SJSA1 (cell line): Measurements from ENCODE around the gene CBFA2T3. TPM values are rescaled to one million over a fixed set of nuclear protein-coding genes. Genes with fewer than 3 reads are reported as not detected.

Source experiments
- DNase-seq, 2 experiments: peaks; one replicate each; pipeline ENCODE4 v3.0.0-alpha.2; 2015 to 2020; ENCODE audit warnings: low spot score in 2 of 2, low read depth in 1 of 2
- H3K27ac ChIP-seq: fragments of 250-450 bp; sonication (Bioruptor Pico); 2 replicates; pipeline ENCODE4 v1.5.1; 2020; ENCODE audit warnings: mild to moderate bottlenecking, moderate library complexity
- H3K27me3 ChIP-seq: fragments of 250-450 bp; sonication (Bioruptor Pico); replicated peaks from 2 replicates; pipeline ENCODE4 v1.5.1; 2020; ENCODE audit warnings: mild to moderate bottlenecking, moderate library complexity
- H3K36me3 ChIP-seq: fragments of 250-450 bp; sonication (Bioruptor Pico); 2 replicates; pipeline ENCODE4 v1.5.1; 2020; ENCODE audit warnings: mild to moderate bottlenecking
- H3K4me1 ChIP-seq: fragments of 250-450 bp; sonication (Bioruptor Pico); replicated peaks from 2 replicates; pipeline ENCODE4 v1.6.1; 2021; ENCODE audit warnings: mild to moderate bottlenecking
- H3K4me3 ChIP-seq: fragments of 250-450 bp; sonication (Bioruptor Pico); 2 replicates; pipeline ENCODE4 v1.5.1; 2020; ENCODE audit warnings: mild to moderate bottlenecking
- H3K9me3 ChIP-seq: fragments of 250-450 bp; sonication (Bioruptor Pico); replicated peaks from 2 replicates; pipeline ENCODE4 v1.5.1; 2020; ENCODE audit warnings: mild to moderate bottlenecking
- total RNA-seq: library from RNA; depleted of rRNA; stranded (reverse); fragments of >200 nt; shearing (Covaris generic); gene quantifications from 2 replicates; pipeline ENCODE4 v1.2.3, GENCODE V29; 2014

Gene CBFA2T3
- total RNA-seq, 1 experiment from 2014 or later: not detected

DNA sequence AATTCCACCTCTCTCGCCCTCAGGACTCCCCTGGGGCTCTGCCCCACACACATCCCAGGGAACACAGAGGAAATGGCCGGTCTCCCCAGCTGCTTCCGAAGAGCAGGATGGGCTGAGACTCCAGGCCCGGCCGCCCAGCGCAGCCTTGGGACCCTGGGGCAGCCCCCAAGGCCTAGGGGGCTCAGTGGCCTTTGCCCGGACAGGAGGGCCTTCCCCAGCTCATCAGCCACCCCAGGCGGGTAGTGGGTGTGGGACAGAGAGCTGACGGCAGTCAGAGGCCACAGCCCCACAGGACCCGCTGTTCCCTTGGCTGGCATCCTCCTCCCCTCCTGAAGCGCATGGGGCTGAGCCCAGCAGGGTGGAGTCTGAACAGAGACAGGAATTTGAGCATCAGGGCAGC lies 6.2 kb upstream of the CBFA2T3 start:
- Histone ChIP-seq H3K4me3 (no peak overlapping the region), H3K36me3 (no peaks in the 10 kb centered on the region), H3K9me3 (no peaks in the 10 kb centered on the region), H3K4me1 (no peaks in the 10 kb centered on the region), H3K27ac (no peak overlapping the region), H3K27me3 (peaks cover 62% of the 10 kb centered on the region)
- DNase-seq: no peak

DNA sequence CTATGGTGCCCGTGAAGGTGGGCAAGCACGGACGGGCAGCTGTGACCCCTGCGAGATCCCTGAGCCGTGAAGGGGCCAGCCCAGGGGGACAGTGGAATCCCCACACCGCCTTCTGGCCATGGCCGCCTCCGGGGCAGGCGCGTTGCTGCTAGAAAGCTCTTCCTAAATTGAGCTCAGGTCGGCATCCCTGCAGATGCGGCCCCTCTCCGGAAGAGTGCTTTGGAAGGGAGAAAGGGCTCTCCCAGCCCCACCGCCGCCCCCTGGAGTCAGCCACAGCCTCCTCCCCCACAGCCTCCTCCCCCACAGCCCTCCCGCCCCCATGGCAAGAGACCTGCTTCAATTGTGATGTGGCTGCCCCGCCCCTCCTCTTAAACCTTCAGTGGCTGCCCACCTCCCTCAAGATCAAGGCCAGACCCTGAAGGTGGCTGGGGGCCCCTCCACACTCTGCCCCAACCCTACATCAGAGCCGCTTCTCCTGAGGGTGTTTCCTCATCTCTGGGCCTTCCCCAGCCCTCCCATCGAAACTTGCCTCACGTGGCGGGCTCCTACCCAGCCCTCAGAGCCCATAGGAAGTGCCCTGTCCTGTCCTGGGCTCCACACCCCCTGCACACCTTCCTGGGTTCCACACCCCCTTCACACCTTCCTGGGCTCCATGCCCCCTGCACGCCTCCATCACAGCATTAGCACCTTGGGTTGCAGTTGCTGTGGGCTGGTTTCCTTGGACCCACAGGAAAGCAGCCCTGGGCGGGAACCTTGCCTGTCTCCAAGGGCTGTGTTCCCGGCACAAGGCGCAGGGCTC lies 5.5 kb upstream of the CBFA2T3 start:
- Histone ChIP-seq H3K27ac (no peak overlapping the region), H3K4me3 (no peak overlapping the region), H3K27me3 (peaks cover 64% of the 10 kb centered on the region), H3K4me1 (no peaks in the 10 kb centered on the region), H3K36me3 (no peaks in the 10 kb centered on the region), H3K9me3 (no peaks in the 10 kb centered on the region)
- DNase-seq: no peak

DNA sequence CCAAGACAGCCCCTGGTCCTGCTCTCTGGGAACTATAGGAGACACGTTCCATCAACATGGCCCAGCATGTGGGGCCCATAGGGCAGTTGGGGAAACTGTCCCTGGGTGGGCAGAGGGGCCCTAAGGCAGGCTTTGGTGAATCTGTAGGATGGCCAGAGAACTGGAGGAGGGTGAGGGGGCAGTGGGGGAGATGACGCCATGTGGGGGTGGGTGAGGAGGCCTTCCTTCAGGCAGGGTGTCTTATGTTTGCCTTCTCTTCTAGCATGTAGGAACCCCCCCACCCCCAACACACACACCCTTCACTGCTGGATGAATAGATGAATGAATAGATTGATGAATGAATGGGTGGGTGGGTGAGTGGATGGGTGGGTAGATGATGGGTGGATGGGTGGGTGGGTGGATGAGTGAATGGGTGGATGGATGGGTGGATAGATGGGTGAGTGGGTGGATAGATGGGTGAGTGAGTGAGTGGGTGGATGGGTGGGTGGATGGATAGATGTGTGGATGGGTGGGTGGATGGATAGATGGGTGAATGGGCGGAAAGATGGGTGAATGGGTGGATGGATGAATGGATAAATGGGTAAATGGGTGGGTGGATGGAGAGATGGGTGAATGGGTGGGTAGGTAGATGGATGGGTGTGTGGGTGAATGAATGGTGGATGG lies 2.5 kb upstream of the CBFA2T3 start:
- no peaks in the 10 kb centered on the region for H3K9me3 ChIP-seq
- DNase-seq: no peak
- no peak overlapping the region for H3K27ac ChIP-seq
- H3K36me3 ChIP-seq: no peaks in the 10 kb centered on the region
- H3K4me1 ChIP-seq: no peaks in the 10 kb centered on the region
- H3K27me3 ChIP-seq: peaks cover 72% of the 10 kb centered on the region
- H3K4me3 ChIP-seq: no peak overlapping the region

DNA sequence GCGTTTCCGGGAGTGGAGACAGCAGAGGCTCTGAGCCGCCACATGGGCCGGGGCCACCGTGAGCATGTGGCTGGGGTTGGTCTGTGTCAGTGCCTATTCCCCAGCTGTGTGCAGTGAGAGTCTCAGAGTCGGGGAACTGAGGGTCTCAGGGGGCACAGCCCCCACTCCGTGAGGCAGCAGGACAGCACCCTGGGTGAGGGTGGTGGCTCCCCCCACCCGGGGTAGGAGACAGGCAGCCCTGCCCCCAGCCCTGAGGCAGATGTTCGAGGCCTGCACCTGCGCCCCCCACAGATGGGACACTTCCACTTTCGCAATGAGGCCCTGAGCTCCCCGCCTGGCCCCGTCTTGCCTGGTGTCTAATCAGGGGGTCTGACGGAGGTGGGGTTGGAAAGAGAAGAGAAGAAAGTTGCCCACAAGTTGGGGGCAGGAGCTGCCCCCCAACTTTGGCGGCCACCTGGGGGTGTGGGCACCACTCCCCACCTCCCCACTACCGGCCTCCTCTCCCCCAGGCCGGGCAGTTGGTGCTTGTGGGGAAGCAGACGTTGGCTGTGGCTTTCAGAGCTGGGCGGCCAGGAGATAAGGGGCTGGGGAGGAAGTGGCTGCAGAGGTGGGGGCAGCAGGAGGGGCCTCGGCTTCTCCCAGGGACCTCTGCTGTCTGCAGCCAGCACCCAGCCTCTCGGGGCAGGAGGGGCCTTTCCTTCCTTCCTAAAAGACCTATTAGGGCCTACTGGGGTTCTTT lies 1.8 kb upstream of the CBFA2T3 start:
- H3K27me3 ChIP-seq: peaks cover 75% of the 10 kb centered on the region
- no peak overlapping the region for H3K27ac ChIP-seq
- no peak for DNase-seq
- no peaks in the 10 kb centered on the region for H3K9me3 ChIP-seq
- no peaks in the 10 kb centered on the region for H3K4me1 ChIP-seq
- no peaks in the 10 kb centered on the region for H3K36me3 ChIP-seq
- H3K4me3 ChIP-seq: no peak overlapping the region

DNA sequence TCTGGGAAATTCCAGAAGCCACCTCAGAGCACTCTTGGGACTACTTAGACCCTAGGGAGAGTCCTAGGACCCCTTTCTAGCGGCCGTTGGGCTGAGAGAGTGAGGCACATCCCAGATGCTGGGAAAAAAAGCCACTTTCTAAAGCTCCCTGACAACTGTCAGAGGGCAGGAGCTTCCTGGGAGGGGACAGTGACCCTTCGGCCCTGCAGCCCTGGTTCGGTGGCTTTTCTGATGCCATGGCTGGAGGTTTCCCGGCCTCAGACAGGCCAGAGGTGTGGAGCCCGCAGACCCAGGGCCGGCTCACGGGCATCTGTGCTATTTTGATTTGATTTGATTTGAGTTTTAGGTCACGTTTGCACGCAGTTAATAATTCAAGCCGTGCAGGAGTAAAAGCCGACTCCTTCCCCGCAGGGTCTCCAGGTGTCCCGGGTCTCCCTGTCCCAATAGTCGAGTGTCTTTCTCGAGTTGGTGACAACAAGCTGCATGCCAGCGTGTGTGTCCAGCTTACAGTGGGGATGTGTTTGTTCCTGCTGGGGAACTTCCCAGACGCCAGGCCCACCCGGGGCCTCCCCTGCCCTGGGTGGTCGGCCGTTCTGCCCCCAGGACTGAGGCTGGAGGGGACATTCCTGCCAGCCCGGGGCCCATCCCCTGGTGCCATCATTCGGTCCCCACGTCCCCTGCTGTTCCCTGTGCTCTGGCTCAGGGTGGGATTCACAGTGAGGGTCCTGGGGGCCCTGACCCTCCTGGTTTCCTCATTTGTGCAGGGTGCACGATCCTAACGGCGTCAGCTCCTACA lies 1.0 kb upstream of the CBFA2T3 start:
- H3K9me3 ChIP-seq: no peaks in the 10 kb centered on the region
- H3K4me1 ChIP-seq: no peaks in the 10 kb centered on the region
- no peaks in the 10 kb centered on the region for H3K36me3 ChIP-seq
- H3K4me3 ChIP-seq: no peak overlapping the region
- no peak for DNase-seq
- peaks cover 75% of the 10 kb centered on the region for H3K27me3 ChIP-seq
- H3K27ac ChIP-seq: no peak overlapping the region

DNA sequence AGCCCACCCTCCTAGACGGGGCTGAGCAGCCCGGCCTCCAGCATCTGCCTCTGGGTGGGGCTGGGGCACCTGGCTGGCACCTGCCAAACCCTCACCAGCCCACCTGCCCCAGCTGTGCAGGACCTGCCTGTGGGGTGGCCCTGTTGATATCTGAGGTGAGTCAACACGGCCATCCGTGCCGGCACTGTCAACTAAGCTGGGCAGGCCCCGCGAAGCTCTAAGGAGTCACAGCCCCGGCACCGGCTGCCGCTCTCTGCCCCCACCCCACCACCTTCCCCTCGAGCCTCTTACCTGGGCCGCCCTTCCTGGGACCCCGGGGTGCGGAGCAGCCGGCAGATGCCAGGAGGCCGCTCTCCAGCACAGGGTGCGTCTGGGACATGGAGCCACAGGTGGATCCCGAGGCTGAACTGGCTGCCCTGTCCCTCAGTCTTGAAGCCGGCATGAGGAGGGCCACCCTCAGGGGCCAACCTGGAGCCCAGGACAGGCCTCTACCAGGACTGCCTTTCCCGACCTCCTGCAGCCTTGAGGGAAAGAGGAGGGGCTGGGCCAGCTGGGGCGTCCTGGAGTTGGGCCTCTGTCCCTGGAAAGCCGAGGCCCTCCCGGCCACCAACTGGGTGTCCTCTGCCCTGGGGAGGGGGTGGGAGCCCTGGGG lies 515 bp downstream of the CBFA2T3 start:
- no peak for DNase-seq
- H3K9me3 ChIP-seq: no peaks in the 10 kb centered on the region
- H3K4me1 ChIP-seq: no peaks in the 10 kb centered on the region
- no peak overlapping the region for H3K27ac ChIP-seq
- peaks cover 78% of the 10 kb centered on the region for H3K27me3 ChIP-seq
- no peaks in the 10 kb centered on the region for H3K36me3 ChIP-seq
- no peak overlapping the region for H3K4me3 ChIP-seq

DNA sequence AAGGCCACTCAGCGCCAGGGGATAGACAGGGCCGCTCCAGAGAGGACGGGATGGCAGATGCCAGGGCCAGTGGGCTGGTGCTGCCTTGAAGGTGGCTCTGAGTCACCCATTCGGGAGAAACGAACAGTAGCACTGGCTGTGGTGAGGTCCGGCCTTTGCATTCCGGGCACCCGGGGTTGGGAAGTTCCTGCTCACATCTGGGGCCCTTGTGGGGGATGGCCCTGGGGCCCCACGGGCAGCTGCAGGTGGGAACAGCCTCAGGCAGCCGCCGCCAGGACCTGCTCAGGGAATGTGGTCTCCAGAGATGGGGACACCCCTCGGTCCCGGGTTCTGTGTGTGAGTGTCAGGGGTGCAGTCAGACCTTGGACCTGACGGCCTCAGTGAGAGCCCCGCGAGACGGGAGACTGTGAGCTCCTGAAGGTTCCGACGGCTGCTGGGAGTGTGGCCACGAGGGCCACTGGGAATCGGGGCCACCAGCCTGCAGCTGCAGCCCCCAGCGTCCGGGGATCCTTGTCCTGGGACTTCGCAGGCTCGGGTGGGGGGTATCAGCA lies 1.4 kb downstream of the CBFA2T3 start:
- H3K27ac ChIP-seq: no peak overlapping the region
- H3K4me1 ChIP-seq: no peaks in the 10 kb centered on the region
- no peaks in the 10 kb centered on the region for H3K36me3 ChIP-seq
- no peaks in the 10 kb centered on the region for H3K9me3 ChIP-seq
- DNase-seq: no peak
- H3K4me3 ChIP-seq: no peak overlapping the region
- H3K27me3 ChIP-seq: peaks cover 79% of the 10 kb centered on the region

DNA sequence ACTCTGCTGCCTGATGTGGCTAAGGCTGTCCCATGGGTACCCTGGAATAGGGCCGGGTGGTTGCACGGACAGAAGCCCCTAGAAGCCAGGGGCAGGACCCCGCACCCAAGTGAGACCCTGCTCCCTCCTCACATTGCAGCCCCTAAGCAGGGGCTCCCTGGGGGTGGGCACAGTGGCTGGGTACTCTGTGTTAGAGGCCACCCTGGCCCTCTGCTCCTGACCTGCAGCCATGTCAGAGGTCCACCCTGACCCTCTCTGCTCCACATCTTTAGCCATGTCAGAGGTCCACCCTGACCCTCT lies 2.1 kb downstream of the CBFA2T3 start:
- peaks cover 86% of the 10 kb centered on the region for H3K27me3 ChIP-seq
- no peaks in the 10 kb centered on the region for H3K9me3 ChIP-seq
- no peak for DNase-seq
- no peak overlapping the region for H3K27ac ChIP-seq
- no peaks in the 10 kb centered on the region for H3K36me3 ChIP-seq
- H3K4me1 ChIP-seq: no peaks in the 10 kb centered on the region
- H3K4me3 ChIP-seq: no peak overlapping the region

DNA sequence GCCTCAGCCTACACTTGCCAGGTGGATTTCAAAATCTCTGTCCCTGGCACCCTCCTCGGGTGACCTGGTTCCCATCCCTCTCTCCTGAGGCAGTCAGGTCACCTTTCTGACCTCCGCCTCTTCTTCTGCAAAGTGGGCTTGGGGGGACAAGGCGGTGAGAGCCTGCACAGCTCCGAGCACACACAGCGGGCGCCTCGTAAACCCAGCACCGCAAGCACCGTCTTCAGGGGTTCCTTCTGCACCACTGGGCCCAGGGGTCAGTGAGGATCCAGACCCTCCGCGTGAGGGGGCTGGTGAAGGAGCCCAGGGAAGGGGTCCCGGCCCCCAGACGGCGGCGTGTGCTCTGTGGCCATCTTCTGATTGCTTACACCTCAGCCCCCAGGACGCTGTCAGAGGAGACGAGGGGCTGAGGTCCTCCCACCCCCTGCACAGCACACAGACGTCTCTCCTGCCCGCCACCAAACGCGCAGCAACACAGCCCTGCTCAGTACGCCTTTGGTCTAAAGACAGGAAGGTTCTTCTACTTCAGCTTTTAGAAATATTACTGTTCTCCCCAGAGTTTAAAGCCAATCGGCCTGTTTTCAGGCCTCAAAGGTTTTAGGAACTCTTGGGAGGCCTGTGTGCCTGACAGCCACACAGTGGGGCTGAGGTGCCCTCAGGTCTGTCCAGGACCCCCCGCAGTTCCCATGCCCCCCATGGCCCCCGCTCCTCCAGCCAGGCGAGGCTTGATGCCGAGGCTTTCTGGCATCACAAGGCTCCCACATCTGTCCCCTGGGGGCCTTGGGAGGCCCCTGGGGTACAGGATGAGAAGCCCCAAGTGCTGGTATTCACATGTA lies 2.7 kb downstream of the CBFA2T3 start:
- DNase-seq: no peak
- peaks cover 92% of the 10 kb centered on the region for H3K27me3 ChIP-seq
- H3K36me3 ChIP-seq: no peaks in the 10 kb centered on the region
- H3K27ac ChIP-seq: no peak overlapping the region
- H3K4me3 ChIP-seq: no peak overlapping the region
- H3K9me3 ChIP-seq: no peaks in the 10 kb centered on the region
- H3K4me1 ChIP-seq: no peaks in the 10 kb centered on the region

DNA sequence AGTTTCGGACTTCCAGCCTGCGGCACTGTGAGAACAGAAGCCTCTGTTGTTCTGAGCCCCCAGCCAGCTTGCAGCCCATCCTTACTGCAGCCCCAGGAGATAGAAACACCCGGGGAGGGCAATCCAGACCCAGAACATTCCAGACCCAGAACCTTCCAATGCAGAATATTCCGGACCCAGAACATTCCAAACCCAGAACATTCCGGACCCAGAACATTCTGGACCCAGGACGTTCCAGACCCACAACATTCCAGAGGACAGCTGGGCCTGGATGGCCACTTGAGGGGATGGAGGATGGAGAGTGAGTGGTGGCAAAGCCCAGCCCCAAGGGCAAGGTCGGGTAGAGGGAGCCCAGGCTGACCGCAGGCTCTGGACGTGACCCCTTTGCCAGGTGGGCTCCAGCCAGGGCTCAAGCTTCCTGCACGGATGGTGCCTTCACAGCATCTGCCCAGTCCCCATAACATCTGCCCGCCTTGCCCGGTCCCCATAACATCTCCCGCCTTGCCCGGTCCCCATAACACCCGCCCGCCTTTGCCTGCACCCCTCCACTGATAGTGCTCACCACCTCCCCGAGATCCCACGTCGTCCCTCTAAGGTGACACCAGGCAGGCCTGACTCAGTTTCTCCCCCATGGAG lies 3.5 kb downstream of the CBFA2T3 start:
- Histone ChIP-seq H3K4me1 (no peaks in the 10 kb centered on the region), H3K9me3 (no peaks in the 10 kb centered on the region), H3K27ac (no peak overlapping the region), H3K27me3 (peaks cover 94% of the 10 kb centered on the region), H3K4me3 (no peak overlapping the region), H3K36me3 (no peaks in the 10 kb centered on the region)
- DNase-seq: no peak

DNA sequence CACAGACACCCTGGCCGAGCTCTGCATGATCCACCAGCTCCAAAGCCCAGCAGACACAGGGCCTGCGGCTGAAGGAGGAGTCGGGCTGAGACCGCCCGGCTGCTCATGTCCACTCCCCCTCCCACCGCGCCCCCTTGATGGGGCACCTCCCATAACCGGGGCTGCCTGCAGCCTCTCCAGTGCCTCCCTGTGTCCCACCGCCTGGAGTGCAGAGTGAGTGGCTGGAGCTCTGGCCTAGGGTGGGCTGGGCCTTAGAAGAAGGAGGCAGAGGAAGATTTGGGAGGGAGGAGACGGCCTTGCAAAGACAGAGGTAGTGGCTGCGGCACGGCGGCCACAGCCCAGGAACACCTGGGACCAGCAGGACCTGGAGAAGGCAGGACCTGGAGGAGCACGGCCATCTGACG lies 4.0 kb downstream of the CBFA2T3 start:
- Histone ChIP-seq H3K4me1 (no peaks in the 10 kb centered on the region), H3K9me3 (no peaks in the 10 kb centered on the region), H3K36me3 (no peaks in the 10 kb centered on the region), H3K27me3 (peaks cover 94% of the 10 kb centered on the region), H3K27ac (no peak overlapping the region), H3K4me3 (no peak overlapping the region)
- no peak for DNase-seq

DNA sequence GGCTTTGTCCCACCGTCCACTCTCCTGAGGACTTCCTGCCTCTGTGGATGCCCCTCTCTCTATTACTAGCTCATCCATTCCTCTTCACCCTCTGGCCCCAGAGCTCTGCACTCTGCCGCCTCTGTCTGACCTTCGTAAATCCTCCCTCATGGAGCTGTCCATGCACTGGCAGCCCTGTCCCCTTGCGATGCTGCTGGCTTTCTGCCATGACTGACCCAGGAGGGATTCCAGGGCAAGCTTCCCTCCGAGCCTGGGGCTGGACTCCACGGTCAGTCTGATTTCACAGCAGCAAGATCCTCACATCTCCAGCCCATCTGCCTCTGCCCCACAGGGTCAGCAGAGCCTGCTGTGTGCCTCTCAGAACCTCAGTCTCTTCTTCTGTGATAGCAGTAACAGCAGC lies 4.7 kb downstream of the CBFA2T3 start:
- no peak overlapping the region for H3K4me3 ChIP-seq
- DNase-seq: no peak
- peaks cover 94% of the 10 kb centered on the region for H3K27me3 ChIP-seq
- no peak overlapping the region for H3K27ac ChIP-seq
- no peaks in the 10 kb centered on the region for H3K9me3 ChIP-seq
- H3K4me1 ChIP-seq: no peaks in the 10 kb centered on the region
- H3K36me3 ChIP-seq: no peaks in the 10 kb centered on the region
